Measurements from ENCODE around the gene FGF7. TPM values are rescaled to one million over a fixed set of nuclear protein-coding genes. Genes with fewer than 3 reads are reported as not detected.

The FGF7 gene
- total and polyA plus RNA-seq, 3 donors from 2014 or later: 1.6 to 3.2 (median 2.8) TPM

DNA sequence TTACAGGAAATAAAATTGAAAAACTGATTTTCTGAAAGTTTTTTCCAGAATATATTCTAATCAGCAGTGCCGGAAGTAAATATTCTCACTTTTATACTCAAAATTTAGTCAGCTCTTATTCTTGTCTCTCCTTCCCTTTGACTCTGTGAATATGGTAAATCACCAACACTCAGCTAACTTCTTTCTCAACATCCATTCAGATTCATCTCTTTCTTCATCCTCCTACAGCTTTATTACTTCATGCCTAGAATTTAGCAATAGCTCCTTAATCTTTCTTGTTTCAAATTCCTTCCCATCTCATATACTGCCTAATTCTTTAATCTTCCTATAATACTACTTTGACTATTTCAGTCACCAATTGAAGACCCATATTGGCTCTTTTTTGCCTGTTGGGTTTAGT lies 67.9 kb downstream of the FGF7 start:
- 93 to 95% methylated on average over 1 of the region's 1 CpG for WGBS, 2 donors
- Histone ChIP-seq H3K9me3 (no peaks in the 10 kb centered on the region), H3K36me3 (ENCODE audit: low read depth, missing control alignments) (no peaks in the 10 kb centered on the region), H3K27me3 (no peaks in the 10 kb centered on the region), H3K4me3 (no peak overlapping the region), H3K4me1 (no peaks in the 10 kb centered on the region), H3K27ac (no peak overlapping the region)
- no peak for TF ChIP-seq POLR2A (IDR thresholded peaks at IDR 0.05)
- TF ChIP-seq, protein P1, sequence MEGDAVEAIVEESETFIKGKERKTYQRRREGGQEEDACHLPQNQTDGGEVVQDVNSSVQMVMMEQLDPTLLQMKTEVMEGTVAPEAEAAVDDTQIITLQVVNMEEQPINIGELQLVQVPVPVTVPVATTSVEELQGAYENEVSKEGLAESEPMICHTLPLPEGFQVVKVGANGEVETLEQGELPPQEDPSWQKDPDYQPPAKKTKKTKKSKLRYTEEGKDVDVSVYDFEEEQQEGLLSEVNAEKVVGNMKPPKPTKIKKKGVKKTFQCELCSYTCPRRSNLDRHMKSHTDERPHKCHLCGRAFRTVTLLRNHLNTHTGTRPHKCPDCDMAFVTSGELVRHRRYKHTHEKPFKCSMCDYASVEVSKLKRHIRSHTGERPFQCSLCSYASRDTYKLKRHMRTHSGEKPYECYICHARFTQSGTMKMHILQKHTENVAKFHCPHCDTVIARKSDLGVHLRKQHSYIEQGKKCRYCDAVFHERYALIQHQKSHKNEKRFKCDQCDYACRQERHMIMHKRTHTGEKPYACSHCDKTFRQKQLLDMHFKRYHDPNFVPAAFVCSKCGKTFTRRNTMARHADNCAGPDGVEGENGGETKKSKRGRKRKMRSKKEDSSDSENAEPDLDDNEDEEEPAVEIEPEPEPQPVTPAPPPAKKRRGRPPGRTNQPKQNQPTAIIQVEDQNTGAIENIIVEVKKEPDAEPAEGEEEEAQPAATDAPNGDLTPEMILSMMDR (IDR thresholded peaks at IDR 0.05): no peak
- no peak for DNase-seq
- intact Hi-C loops (cut with DNase I; ENCODE audit: low total_unique reads): no loop called here

DNA sequence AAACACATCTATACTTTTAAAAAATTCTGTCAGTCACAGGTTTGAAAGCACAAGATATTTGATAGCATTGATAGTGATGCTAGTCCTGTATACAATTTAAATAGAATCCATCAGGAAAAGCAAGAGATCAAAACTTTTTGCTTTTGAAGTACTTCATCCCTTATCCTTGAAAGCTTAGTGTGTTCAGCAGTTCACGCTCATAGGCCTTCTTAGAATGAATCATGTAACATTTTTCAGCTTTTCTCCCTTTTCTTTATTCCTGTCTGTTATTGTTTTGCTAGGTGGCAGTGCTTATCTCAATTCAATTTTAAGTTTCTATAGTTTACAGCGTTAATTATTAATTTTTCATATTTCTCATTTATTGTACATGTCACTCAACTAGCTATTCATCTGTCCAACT lies 69.1 kb downstream of the FGF7 start:
- TF ChIP-seq POLR2A (IDR thresholded peaks at IDR 0.05): no peak
- TF ChIP-seq, protein P1 (IDR thresholded peaks at IDR 0.05): no peak
- Histone ChIP-seq H3K9me3 (no peaks in the 10 kb centered on the region), H3K27ac (no peak overlapping the region), H3K27me3 (no peaks in the 10 kb centered on the region), H3K4me1 (no peaks in the 10 kb centered on the region), H3K36me3 (ENCODE audit: low read depth, missing control alignments) (no peaks in the 10 kb centered on the region), H3K4me3 (no peak overlapping the region)
- 82 to 91% methylated on average over 2 of the region's 2 CpGs for WGBS, 2 donors
- intact Hi-C loops (cut with DNase I; ENCODE audit: low total_unique reads): no loop called here
- DNase-seq: no peak

DNA sequence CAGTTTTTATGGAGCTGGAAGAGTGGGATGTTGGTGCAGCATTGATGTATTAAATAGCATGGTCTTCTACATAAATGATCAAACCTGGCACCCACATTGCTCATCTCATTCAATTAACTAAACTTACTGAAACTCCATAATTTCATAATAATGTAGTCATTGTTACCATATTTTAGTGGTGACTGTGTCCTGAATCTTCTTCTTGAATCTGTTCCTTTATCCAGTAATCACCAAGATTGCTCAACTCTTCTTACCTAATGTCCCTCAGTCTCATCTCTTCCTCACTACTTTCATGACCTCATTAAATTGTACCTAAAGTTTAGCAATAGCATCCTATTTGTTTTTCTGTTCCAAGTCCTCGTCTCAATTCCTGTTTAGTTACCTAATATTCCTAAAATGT lies 69.8 kb downstream of the FGF7 start:
- Histone ChIP-seq H3K27me3 (no peaks in the 10 kb centered on the region), H3K4me1 (no peaks in the 10 kb centered on the region), H3K27ac (no peak overlapping the region), H3K4me3 (no peak overlapping the region), H3K36me3 (ENCODE audit: low read depth, missing control alignments) (no peaks in the 10 kb centered on the region), H3K9me3 (no peaks in the 10 kb centered on the region)
- intact Hi-C loops (cut with DNase I; ENCODE audit: low total_unique reads): no loop called here
- TF ChIP-seq, protein P1 (IDR thresholded peaks at IDR 0.05): no peak
- no peak for TF ChIP-seq POLR2A (IDR thresholded peaks at IDR 0.05)
- WGBS, 2 donors: 92 to 100% methylated on average over 1 of the region's 1 CpG
- no peak for DNase-seq

DNA sequence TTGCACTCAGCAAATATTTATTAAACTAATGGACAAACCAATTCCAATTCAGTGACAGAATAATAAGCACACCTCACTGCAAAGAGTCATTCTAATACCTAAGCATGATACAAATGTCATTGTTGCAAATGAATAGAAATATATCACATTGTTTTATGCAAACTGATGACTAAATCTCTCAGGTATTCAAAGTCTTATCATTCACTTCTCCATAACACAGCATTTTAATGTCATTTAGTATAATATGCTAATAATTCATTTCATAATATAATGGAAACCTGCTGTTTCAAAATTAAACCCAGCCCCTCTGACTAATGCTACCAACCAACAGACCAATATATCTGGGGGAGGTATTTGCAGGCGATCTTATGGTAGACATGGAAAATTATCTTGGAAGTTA lies 71.8 kb downstream of the FGF7 start:
- no peak overlapping the region for H3K27ac ChIP-seq
- no peak for DNase-seq
- H3K4me1 ChIP-seq: no peaks in the 10 kb centered on the region
- no peak overlapping the region for H3K4me3 ChIP-seq
- no peak for TF ChIP-seq POLR2A (IDR thresholded peaks at IDR 0.05)
- TF ChIP-seq, protein P1 (IDR thresholded peaks at IDR 0.05): no peak
- H3K9me3 ChIP-seq: no peaks in the 10 kb centered on the region
- no peaks in the 10 kb centered on the region for H3K36me3 ChIP-seq (ENCODE audit: low read depth, missing control alignments)
- WGBS, 2 donors: 87 to 88% methylated on average over 1 of the region's 1 CpG
- H3K27me3 ChIP-seq: no peaks in the 10 kb centered on the region
- intact Hi-C loops (cut with DNase I; ENCODE audit: low total_unique reads): no loop called here

DNA sequence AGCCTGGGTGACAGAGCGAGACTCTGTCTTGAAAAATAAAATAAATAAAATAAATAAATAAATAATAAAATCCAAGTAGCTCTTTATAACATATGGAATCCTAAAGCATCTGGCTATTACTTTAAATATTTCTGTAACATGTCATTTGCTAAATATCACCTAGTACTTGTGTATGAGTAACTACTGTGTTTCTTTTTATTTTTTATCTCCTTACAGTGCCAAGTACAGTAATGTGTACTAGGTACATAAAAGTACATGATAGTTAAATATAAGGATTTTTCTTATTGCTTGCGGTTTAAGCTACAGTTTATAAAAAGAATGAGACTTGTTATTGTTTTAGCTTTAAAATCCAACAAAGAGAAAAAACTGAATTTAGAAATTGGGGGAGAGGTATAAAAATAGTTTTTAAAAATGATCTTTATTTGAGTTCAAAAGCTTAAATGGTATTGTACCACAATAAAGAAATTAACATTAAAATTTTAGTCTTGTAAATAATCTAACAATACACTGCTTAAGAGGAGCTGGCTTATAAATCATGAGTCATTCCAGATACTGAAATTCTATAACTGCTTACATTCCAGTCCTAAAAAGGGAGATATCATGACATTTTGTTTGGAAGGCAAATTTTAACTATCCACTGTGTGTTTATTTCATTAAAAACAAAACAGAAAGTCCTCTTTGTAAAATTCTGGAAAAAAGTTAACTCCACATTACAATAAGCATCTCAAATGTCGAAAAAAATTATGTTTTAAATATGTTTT lies 73.1 kb downstream of the FGF7 start:
- Histone ChIP-seq H3K27me3 (no peaks in the 10 kb centered on the region), H3K9me3 (no peaks in the 10 kb centered on the region), H3K36me3 (ENCODE audit: low read depth, missing control alignments) (no peaks in the 10 kb centered on the region), H3K4me3 (no peak overlapping the region), H3K4me1 (no peaks in the 10 kb centered on the region), H3K27ac (no peak overlapping the region)
- 76% methylated on average over 3 of the region's 3 CpGs for WGBS, 2 donors
- TF ChIP-seq POLR2A (IDR thresholded peaks at IDR 0.05): no peak
- TF ChIP-seq, protein P1 (IDR thresholded peaks at IDR 0.05): no peak
- no peak for DNase-seq
- intact Hi-C loops (cut with DNase I; ENCODE audit: low total_unique reads): no loop called here

Data from testis (tissue), 3 donors.